NB4 (cell line): ENCODE results near the gene ZACN.

Experiments
- MYC ChIP-seq: IDR thresholded peaks from 2 replicates; pipeline ENCODE4 v1.6.1; 2011; ENCODE audit warnings: low read depth, low read length
- POLR2A ChIP-seq: IDR thresholded peaks from 2 replicates; pipeline ENCODE4 v1.6.1; 2011; ENCODE audit warnings: mild to moderate bottlenecking; ENCODE audit not compliant: insufficient read length; ENCODE audit errors: extremely low read depth
- TF ChIP-seq, protein P1 (sequence below): IDR thresholded peaks from one replicate; pipeline ENCODE4 v1.5.1; 2012; ENCODE audit warnings: low read depth, low read length

DNA sequence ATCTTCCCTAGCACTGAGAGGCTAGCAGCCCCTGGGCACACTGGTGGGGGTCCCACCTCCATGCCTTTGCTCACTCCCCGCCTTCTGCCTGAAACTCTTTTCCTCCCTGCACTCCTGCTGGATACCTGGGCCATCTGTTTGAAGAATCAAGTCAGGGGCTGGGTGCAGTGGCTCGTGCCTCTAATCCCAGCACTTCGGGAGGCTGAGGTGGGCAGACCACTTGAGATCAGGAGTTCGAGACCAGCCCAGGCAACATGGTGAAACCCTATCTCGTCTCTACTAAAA, 46.4 kb downstream of the ZACN start:
- TF ChIP-seq, protein P1, sequence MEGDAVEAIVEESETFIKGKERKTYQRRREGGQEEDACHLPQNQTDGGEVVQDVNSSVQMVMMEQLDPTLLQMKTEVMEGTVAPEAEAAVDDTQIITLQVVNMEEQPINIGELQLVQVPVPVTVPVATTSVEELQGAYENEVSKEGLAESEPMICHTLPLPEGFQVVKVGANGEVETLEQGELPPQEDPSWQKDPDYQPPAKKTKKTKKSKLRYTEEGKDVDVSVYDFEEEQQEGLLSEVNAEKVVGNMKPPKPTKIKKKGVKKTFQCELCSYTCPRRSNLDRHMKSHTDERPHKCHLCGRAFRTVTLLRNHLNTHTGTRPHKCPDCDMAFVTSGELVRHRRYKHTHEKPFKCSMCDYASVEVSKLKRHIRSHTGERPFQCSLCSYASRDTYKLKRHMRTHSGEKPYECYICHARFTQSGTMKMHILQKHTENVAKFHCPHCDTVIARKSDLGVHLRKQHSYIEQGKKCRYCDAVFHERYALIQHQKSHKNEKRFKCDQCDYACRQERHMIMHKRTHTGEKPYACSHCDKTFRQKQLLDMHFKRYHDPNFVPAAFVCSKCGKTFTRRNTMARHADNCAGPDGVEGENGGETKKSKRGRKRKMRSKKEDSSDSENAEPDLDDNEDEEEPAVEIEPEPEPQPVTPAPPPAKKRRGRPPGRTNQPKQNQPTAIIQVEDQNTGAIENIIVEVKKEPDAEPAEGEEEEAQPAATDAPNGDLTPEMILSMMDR = no peak
- TF ChIP-seq MYC (no peak), POLR2A (no peak)
